IPS DF 4.7 (cell line): ENCODE results near the gene CYSLTR2.

Experiments
- DNase-seq: peaks from one replicate; pipeline ENCODE4 v3.0.0-alpha.2; 2013; ENCODE audit warnings: low spot score; ENCODE audit errors: extremely low read depth

The CYSLTR2 gene, protein sequence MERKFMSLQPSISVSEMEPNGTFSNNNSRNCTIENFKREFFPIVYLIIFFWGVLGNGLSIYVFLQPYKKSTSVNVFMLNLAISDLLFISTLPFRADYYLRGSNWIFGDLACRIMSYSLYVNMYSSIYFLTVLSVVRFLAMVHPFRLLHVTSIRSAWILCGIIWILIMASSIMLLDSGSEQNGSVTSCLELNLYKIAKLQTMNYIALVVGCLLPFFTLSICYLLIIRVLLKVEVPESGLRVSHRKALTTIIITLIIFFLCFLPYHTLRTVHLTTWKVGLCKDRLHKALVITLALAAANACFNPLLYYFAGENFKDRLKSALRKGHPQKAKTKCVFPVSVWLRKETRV

GRCh38 chr13:48653472-48653939 is at the start of gene CYSLTR2:
Gene CYSLTR2 (plus strand): TSS chr13:48653929. CDS start chr13:48706818, 52,889 bp downstream.
- DNase-seq = no peak

- DNase-seq = no peak
Observed at GRCh38 chr13:48615049-48615448, 38.7 kb upstream of the CYSLTR2 start.

- no peak for DNase-seq
Observed at GRCh38 chr13:48618937-48619336, 34.8 kb upstream of the CYSLTR2 start.

DNA sequence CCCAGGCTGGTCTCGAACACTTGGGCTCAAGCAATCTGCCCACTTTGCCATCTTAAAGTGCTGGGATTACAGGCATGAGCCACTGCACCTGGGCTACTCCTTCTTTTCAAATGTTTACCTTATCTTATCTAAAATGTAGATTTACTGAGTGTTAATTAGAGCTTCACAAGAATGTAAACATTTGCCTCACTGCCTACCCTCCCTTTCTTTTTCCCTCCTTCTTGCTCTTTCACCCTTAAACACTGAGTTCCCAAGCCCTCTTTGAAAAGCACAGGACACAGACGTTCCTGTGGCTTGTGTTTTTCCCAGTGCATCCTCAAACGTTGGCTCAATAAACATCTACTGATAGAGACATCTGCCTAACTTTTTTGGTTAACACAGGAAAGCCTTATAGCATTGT is 32.7 kb upstream of the CYSLTR2 start:
- DNase-seq = no peak

- DNase-seq = no peak
Observed at GRCh38 chr13:48624016-48624415, 29.7 kb upstream of the CYSLTR2 start.

DNA sequence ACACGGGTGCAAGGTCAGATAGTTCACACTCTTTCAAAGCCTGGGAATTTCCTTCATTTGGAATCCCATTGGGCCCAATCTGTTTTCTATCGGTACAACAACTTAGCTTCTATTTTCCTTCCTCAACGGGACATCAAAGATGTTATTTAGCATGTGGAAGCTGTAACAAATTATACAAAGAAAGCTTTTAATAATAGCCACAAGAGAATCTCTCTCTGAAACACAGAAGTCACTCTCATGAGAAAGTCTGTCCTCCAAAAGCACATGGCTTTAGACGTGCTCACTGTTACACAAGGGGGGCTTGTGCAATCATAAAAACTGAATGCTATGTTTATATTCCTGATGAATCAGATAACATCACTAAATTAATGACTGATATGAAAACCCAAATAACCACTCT is 28.9 kb upstream of the CYSLTR2 start:
- DNase-seq = no peak

- no peak for DNase-seq
Observed at GRCh38 chr13:48625413-48626076, 28.2 kb upstream of the CYSLTR2 start.

- DNase-seq = no peak
Observed at GRCh38 chr13:48626077-48626449, 27.7 kb upstream of the CYSLTR2 start.

DNA sequence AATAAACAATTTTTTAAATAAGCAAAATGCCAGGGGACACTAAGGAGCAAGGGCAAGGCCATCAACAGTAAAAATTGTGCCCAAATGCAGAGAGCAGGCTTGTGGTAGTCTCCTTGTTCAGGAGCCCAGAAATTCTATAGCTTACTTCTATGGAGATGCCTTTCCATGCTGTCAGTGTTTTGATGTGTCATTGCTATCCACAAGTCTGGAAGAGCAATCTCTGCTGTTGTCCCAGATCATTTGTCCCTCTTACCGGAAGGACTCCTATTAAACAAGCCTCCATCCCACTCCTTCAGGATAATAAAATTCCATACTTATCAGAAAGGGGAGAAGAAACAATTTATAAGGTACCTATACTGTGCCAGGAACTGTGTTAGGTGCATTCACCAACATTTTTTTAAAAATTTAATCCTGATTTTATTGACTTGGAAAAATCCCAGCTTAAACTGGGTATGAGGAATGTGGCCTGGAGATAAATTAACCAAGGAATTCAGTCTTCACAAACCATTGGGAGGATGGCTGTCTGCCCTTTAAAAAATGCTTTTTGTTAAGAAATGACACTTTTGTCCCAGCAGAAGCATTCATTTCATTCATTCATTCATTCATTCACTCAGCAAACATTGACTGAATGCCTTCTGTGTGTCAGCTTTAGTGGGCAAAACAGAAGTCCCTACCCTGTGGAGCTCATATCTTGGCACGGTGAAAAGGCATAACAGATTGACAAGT is 26.8 kb upstream of the CYSLTR2 start:
- no peak for DNase-seq

DNA sequence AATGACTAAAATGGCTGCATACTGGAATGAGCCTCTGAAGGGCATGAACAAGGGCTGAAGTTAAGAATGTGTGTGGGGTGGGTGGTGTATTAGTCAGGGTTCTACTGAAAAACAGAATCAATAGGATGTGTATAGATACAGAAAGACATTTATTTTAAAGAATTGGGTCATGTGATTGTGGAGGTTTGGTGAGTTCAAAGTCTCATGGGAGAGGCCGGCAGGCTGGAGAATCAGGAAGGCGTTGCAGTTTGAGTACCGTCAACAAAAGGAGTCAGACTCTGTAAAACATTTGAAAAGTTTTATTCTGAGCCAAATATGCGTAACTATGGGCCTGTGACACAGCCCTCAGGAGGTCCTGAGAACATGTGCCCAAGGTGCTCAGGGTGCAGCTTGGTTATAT is 24.5 kb upstream of the CYSLTR2 start:
- no peak for DNase-seq

- DNase-seq = no peak
Observed at GRCh38 chr13:48630291-48630690, 23.4 kb upstream of the CYSLTR2 start.

DNA sequence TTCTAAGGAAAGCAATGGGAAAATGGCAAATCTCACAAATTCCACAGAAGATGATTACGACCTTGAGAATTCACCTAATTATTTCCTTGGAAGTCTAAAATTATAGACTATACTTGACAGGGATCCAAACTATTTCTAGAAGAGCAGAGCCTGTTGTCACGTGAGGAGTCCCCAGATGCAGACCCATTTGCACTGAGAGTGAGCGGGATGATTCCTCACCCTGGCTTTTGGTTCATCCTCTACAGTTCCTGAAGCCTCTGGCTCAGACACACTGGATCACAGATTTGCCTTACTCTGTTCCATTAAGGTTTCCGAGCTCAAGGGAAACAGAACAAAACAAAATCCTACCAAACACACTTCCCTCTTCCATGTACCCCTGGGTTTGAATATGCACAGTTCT is 23.0 kb upstream of the CYSLTR2 start:
- no peak for DNase-seq

DNA sequence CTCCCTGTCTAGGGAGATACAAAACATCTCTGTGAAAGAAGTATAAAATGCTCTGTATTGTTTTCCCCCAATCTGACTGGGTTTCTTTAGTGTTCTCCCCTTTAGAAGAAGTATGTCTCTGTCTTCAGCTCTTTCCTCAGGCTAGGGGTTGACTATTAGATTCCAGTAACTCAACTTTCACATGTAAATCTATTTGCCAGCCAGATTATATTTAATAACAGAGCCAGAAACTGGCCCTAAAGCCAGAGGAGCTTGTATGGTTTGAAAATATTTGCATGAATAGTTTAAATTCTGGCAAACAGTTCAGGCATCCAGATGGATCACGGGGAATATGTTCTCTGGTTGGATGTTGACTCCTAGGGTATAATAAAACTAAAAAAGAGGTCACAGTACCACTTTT is 22.3 kb upstream of the CYSLTR2 start:
- DNase-seq = no peak

- no peak for DNase-seq
Observed at GRCh38 chr13:48633700-48634099, 20.0 kb upstream of the CYSLTR2 start.

DNA sequence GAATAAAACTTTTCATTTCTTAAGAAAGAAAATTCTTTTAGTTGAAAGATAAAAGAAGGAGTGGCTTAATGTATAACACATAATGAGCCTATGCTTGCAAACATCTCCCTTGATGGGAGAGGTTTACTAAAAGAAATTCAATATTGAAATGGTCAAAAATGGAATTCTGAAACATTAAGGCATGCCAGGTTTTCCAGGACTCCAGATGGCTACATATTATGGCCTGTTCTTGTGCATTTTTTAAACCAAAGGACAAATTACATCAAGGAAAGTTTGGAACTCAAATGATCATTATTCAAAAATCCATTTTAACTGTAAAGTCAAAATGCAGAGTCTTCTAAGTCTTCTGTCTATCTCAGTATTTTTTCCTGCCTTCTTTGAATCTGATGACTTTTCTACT is 19.1 kb upstream of the CYSLTR2 start:
- DNase-seq = no peak

- DNase-seq = no peak
Observed at GRCh38 chr13:48635478-48635877, 18.3 kb upstream of the CYSLTR2 start.

DNA sequence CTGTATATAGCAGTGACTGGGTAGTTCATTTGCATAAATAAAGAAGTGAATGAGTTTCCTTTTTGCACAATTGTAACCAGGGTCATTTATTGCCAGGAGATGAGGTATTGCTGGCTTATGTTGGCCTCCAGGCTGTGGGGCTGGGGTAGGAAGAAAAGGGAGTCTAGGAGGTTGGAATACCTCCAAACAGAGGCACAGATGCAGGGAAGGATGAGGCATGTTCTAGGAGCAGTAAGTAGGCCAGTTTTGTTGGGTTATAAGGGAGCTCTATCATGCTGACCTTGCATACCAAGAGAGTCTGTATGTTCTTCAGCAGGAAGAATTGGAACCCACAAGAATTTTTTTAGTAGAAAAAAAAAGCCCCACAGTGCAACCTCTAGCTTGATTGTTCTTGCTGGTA is 17.2 kb upstream of the CYSLTR2 start:
- DNase-seq = no peak

DNA sequence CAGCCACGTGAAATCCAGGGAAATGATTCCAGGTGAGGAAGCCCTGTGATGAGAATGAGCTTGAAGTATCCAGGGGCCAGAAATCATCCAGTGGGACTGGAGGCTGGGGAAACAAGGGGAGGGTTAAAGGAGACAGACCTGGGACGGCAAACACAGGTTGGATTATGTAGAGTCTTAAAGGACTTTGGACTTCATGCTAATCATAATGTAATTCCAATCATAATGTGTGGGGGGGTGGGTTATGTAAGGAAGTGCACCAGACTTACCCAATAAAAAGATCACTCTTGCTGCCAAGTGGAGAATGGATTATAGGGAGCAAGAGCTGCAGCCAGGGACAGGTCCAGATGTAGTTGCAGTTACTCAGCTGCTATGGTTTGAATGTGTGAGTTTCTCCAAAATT is 16.1 kb upstream of the CYSLTR2 start:
- DNase-seq = no peak

GRCh38 chr13:48640767-48641166 is 13.0 kb upstream of the CYSLTR2 start:
- no peak for DNase-seq

GRCh38 chr13:48641404-48641803 is 12.3 kb upstream of the CYSLTR2 start:
- no peak for DNase-seq

- DNase-seq = no peak
Observed at GRCh38 chr13:48642061-48642460, 11.7 kb upstream of the CYSLTR2 start.

DNA sequence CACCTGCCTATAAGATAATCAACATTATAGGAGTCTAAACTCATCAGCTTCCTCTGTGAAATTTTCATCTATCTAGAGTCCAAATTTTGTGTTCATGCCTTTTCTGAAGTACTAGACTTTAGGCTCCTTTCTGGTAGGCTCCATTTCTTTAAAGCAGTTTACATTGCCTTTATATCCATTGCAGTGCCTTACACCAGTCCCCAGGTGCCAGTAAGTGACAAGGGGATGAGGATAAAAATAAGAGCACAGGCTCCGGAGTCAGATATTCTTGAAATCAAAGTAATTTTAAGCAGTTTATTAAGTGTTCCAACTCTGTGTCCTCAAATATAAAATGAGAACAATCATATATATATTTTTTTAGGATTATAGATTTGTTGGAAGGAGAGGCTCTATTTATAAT is 10.6 kb upstream of the CYSLTR2 start:
- no peak for DNase-seq
